Neural progenitor cell (in vitro differentiated cells): ENCODE results near the gene ALDH3B1.

Source experiments
- CTCF ChIP-seq: fragments of 200-600 bp; sonication (generic); IDR thresholded peaks from 2 replicates; pipeline ENCODE4 v1.5.1; 2017; ENCODE audit warnings: antibody characterized with exemption, mild to moderate bottlenecking
- EZH2 ChIP-seq: fragments of 200-600 bp; sonication (generic); IDR thresholded peaks from 2 replicates; pipeline ENCODE4 v1.6.1; 2017; ENCODE audit warnings: antibody characterized with exemption, mild to moderate bottlenecking, moderate library complexity
- EZH2phosphoT487 ChIP-seq: fragments of 200-600 bp; sonication (generic); IDR thresholded peaks from 2 replicates; pipeline ENCODE4 v1.6.1; 2017; ENCODE audit warnings: antibody characterized with exemption

DNA sequence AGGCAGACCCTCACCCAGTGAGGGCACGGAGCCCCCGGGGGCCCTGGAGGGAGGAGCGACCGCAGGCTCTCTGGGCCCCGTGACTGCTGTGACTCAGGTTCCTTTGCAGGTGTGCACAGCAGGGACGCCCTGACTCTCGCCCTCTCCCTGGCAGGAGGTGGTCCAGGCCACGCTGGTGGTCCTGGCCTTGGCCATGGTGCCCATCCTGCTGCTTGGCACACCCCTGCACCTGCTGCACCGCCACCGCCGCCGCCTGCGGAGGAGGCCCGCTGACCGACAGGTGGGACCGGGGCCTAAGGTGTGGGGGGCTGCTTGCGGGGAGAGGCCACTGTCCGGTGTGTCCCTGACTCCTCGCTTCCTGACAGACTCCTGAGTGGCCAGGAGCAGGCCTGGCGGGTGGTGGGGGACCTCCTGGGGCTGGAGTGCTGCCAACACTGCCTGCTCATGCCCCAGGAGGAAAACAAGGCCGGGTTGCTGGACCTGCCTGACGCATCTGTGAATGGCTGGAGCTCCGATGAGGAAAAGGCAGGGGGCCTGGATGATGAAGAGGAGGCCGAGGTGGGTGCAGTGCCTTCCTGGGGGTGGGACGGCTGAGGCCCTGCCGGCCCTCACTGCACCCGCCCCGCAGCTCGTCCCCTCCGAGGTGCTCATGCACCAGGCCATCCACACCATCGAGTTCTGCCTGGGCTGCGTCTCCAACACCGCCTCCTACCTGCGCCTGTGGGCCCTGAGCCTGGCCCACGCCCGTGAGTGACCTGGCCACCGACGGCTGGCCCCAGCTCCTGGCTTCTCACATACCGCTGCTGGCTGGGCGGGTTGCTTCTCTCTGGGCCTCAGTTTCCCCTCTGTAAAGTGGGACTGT is 39.6 kb downstream of the ALDH3B1 start:
- TF ChIP-seq CTCF (no peak), EZH2 (no peak), EZH2phosphoT487 (no peak)
